H9 (cell line): ENCODE measurements around the gene HAPLN1. TPM values are rescaled to one million over a fixed set of nuclear protein-coding genes. Genes with fewer than 3 reads are reported as not detected.

Experiments
- DNase-seq: peaks from one replicate; pipeline ENCODE4 v3.0.0-alpha.2; 2017
- H2AFZ ChIP-seq: one replicate; pipeline ENCODE4 v1.6.1; 2013; ENCODE audit warnings: mild to moderate bottlenecking, low read length, control low read depth, moderate library complexity
- H2AK5ac ChIP-seq: 2 replicates; pipeline ENCODE4 v1.6.1; 2013; ENCODE audit warnings: low read length, control low read depth, mixed read lengths; ENCODE audit not compliant: insufficient read length
- H2BK120ac ChIP-seq: one replicate; pipeline ENCODE4 v1.6.1; 2013; ENCODE audit warnings: low read depth, mild to moderate bottlenecking, low read length, control low read depth, inconsistent platforms; ENCODE audit not compliant: poor library complexity, severe bottlenecking
- H2BK12ac ChIP-seq: 2 replicates; pipeline ENCODE4 v1.6.1; 2013; ENCODE audit warnings: low read length, control low read depth, mixed read lengths, low read depth; ENCODE audit not compliant: insufficient read length
- H2BK15ac ChIP-seq: 2 replicates; pipeline ENCODE4 v1.6.1; 2013; ENCODE audit warnings: low read depth, low read length, control low read depth
- H2BK20ac ChIP-seq: one replicate; pipeline ENCODE4 v1.6.1; 2013; ENCODE audit warnings: low read depth, mild to moderate bottlenecking, low read length, control low read depth, inconsistent platforms; ENCODE audit not compliant: poor library complexity, severe bottlenecking
- H2BK5ac ChIP-seq: 2 replicates; pipeline ENCODE4 v1.6.1; 2013; ENCODE audit warnings: low read length, control low read depth, mixed read lengths; ENCODE audit not compliant: insufficient read length
- H3K14ac ChIP-seq: 2 replicates; pipeline ENCODE4 v1.6.1; 2013; ENCODE audit warnings: low read length, control low read depth; ENCODE audit not compliant: insufficient read depth
- H3K18ac ChIP-seq: 2 replicates; pipeline ENCODE4 v1.6.1; 2013; ENCODE audit warnings: low read depth, mild to moderate bottlenecking, mixed read lengths, low read length, control low read depth; ENCODE audit not compliant: insufficient read length
- H3K23ac ChIP-seq: 2 replicates; pipeline ENCODE4 v1.6.1; 2013; ENCODE audit warnings: low read length, control low read depth, mixed read lengths, low read depth; ENCODE audit not compliant: insufficient read length
- H3K23me2 ChIP-seq: 2 replicates; pipeline ENCODE4 v1.6.1; 2013; ENCODE audit warnings: low read depth, mild to moderate bottlenecking, mixed read lengths, low read length, control low read depth; ENCODE audit not compliant: insufficient read length, poor library complexity, severe bottlenecking
- H3K27ac ChIP-seq: 2 replicates; pipeline ENCODE4 v1.5.1; 2013; ENCODE audit warnings: low read length, control low read depth, mixed read lengths, low read depth; ENCODE audit not compliant: insufficient read length
- H3K27me3 ChIP-seq: 2 replicates; pipeline ENCODE4 v1.6.1; 2013; ENCODE audit warnings: low read length, control low read depth, inconsistent platforms; ENCODE audit not compliant: insufficient read depth
- H3K4ac ChIP-seq: 2 replicates; pipeline ENCODE4 v1.6.1; 2013; ENCODE audit warnings: low read depth, mild to moderate bottlenecking, control low read depth, inconsistent platforms, low read length, moderate library complexity
- H3K4me1 ChIP-seq: 2 replicates; pipeline ENCODE4 v1.6.1; 2013; ENCODE audit warnings: low read length, control low read depth, inconsistent platforms; ENCODE audit not compliant: insufficient read depth
- H3K4me2 ChIP-seq: 2 replicates; pipeline ENCODE4 v1.6.1; 2013; ENCODE audit warnings: low read length, control low read depth, mixed read lengths; ENCODE audit not compliant: insufficient read length, insufficient read depth
- H3K56ac ChIP-seq: 2 replicates; pipeline ENCODE4 v1.6.1; 2013; ENCODE audit warnings: low read depth, mild to moderate bottlenecking, mixed read lengths, low read length, control low read depth; ENCODE audit not compliant: insufficient read length
- H3K79me1 ChIP-seq: 2 replicates; pipeline ENCODE4 v1.6.1; 2013; ENCODE audit warnings: low read depth, mild to moderate bottlenecking, moderate library complexity, low read length, control low read depth, inconsistent platforms; ENCODE audit not compliant: insufficient read depth, poor library complexity, severe bottlenecking
- H3K79me2 ChIP-seq: 2 replicates; pipeline ENCODE4 v1.6.1; 2013; ENCODE audit warnings: low read length, control low read depth, inconsistent platforms; ENCODE audit not compliant: insufficient read depth
- H3K9ac ChIP-seq: 2 replicates; pipeline ENCODE4 v1.6.1; 2013; ENCODE audit warnings: low read length, control low read depth, mixed read lengths; ENCODE audit not compliant: insufficient read length; ENCODE audit errors: extremely low read depth
- H3K9me3 ChIP-seq: one replicate; pipeline ENCODE4 v1.6.1; 2013; ENCODE audit warnings: low read depth, low read length, inconsistent platforms; ENCODE audit not compliant: control insufficient read depth
- H3T11ph ChIP-seq: one replicate; pipeline ENCODE4 v1.6.1; 2013; ENCODE audit warnings: mild to moderate bottlenecking, low read length, control low read depth, inconsistent platforms
- H4K20me1 ChIP-seq: one replicate; pipeline ENCODE4 v1.6.1; 2013; ENCODE audit not compliant: control insufficient read depth, insufficient read length, insufficient read depth
- H4K5ac ChIP-seq: 2 replicates; pipeline ENCODE4 v1.6.1; 2013; ENCODE audit warnings: low read depth, mild to moderate bottlenecking, mixed read lengths, low read length, control low read depth; ENCODE audit not compliant: insufficient read length
- H4K8ac ChIP-seq: replicated peaks from 2 replicates; pipeline ENCODE4 v1.6.1; 2013; ENCODE audit warnings: low read length, control low read depth, mixed read lengths, low read depth; ENCODE audit not compliant: insufficient read length
- H4K91ac ChIP-seq: 2 replicates; pipeline ENCODE4 v1.6.1; 2013; ENCODE audit warnings: low read depth, mild to moderate bottlenecking, moderate library complexity, mixed read lengths, low read length, control low read depth; ENCODE audit not compliant: insufficient read length
- H3K27ac Mint-ChIP-seq, 3 experiments: 2 replicates in 2 of 3; 3 replicates in 1 of 3; pipeline ENCODE4 v1.8.0; 2020 to 2021; ENCODE audit warnings: mixed read lengths in 3 of 3, mild to moderate bottlenecking in 1 of 3, moderate library complexity in 1 of 3
- H3K27me3 Mint-ChIP-seq: 2 replicates; pipeline ENCODE4 v1.8.0; 2021; ENCODE audit warnings: low read depth, mild to moderate bottlenecking, moderate library complexity, mixed read lengths
- H3K36me3 Mint-ChIP-seq, 3 experiments: 2 replicates in 2 of 3; 3 replicates in 1 of 3; pipeline ENCODE4 v1.8.0; 2020 to 2021; ENCODE audit warnings: low read depth in 3 of 3, mixed read lengths in 3 of 3; ENCODE audit not compliant: insufficient read depth in 1 of 3
- H3K4me1 Mint-ChIP-seq, 2 experiments: 2 replicates each; pipeline ENCODE4 v1.8.0; 2020; ENCODE audit warnings: mixed read lengths in 2 of 2
- H3K4me3 Mint-ChIP-seq, 2 experiments: 2 replicates in 1 of 2; 3 replicates in 1 of 2; pipeline ENCODE4 v1.8.0; 2020 to 2021; ENCODE audit warnings: mild to moderate bottlenecking in 2 of 2, mixed read lengths in 2 of 2, moderate library complexity in 1 of 2
- H3K9me3 Mint-ChIP-seq, 2 experiments: 2 replicates in 1 of 2; 3 replicates in 1 of 2; pipeline ENCODE4 v1.8.0; 2020; ENCODE audit warnings: mild to moderate bottlenecking in 2 of 2, mixed read lengths in 2 of 2, moderate library complexity in 1 of 2
- WGBS: extraction: QIAGEN DNeasy Blood & Tissue Kit; methylation state at CpG from one replicate; pipeline ENCODE4 v1.1.7; 2013; ENCODE audit warnings: missing lambda C conversion rate, low lambda C conversion rate, mixed read lengths; ENCODE audit not compliant: insufficient read length; ENCODE audit errors: extremely low coverage; 5-methylcytosine and 5-hydroxymethylcytosine counted together
- long read RNA-seq: library from polyadenylated mRNA; unstranded; transcript quantifications from one replicate; pipeline ENCODE4 v2.0.0, GENCODE V29; 2020
- total RNA-seq: library from RNA; stranded (reverse); gene quantifications from 2 replicates; pipeline ENCODE4 v1.2.1, GENCODE V29; 2021
- TF ChIP-seq, protein P1 (sequence below): fragments of 200-600 bp; sonication (generic); conservative IDR thresholded peaks from 3 replicates; pipeline ENCODE4 v1.8.0; 2021; ENCODE audit warnings: antibody characterized with exemption, mild to moderate bottlenecking

The HAPLN1 gene
- total RNA-seq: 0.22 and 0.72 TPM in 2 replicates
- long read RNA-seq, full-length matches to known transcripts: 3 of 3 reads
- long read RNA-seq, partial matches to known transcripts: 0 of 3 reads
- long read RNA-seq, other reads (novel, unspliced or antisense): 0 of 3 reads

DNA sequence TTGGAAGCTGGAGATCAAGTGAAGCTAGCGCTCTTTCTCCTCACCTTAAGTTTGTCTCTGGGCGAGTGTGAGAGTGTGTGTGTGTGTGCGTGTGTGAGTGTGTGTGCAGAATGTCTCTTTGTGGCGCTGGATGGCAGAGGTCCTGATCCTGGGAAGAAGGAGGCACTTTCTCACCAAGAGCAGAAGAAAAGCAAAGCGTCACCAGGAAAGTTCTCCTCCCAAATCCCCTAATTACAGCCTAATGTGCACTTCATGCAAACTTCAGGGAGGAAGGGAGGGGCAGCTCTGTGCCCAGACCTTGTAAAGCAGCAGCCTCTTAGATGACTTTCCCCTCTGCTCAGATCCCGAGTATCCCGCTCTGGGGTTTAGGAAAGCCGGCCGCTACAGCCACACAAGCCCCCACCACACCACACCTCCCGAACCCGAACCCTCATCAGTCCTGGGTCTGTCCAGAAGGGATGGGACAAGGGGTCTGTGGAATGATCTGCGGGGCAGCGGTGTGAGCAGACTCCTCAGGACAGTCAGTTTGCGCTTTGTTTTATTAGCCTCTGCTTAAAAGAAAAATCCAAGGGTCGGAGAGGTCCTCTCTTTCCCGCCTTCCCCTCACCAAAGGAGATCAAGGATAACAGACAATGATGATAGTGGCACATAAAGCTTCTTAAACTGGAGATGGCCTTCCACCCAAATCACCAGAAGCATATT lies at the start of gene HAPLN1:
TSS of gene HAPLN1 (minus strand) at position 20 of the 702 bp plus-strand sequence. CDS start 47,332 bp downstream, outside the sequence.
- Histone ChIP-seq H3K4me2 (peak within 1 kb of the TSS; percentile 76), H3K27ac (no peak within 1 kb of the TSS), H2AFZ (peak within 1 kb of the TSS; percentile 88), H3K79me2 (no peaks in the 10 kb centered on the region), H3K18ac (peak within 1 kb of the TSS; percentile 39), H2BK120ac (no peak within 1 kb of the TSS), H3K23me2 (peaks cover 7% of the 10 kb centered on the region), H3K4ac (no peak within 1 kb of the TSS), H3K4me1 (peaks cover 4% of the 10 kb centered on the region), H2AK5ac (no peak within 1 kb of the TSS), H3K9ac (peak within 1 kb of the TSS; percentile 54), H2BK20ac (no peak within 1 kb of the TSS), H3K56ac (no peak within 1 kb of the TSS), H2BK15ac (no peak within 1 kb of the TSS), H3K79me1 (no peaks in the 10 kb centered on the region), H4K8ac (no peak within 1 kb of the TSS), H4K20me1 (no peaks in the 10 kb centered on the region), H3K9me3 (no peaks in the 10 kb centered on the region), H3T11ph (no peak within 1 kb of the TSS), H3K27me3 (no peaks in the 10 kb centered on the region), H3K14ac (peak within 1 kb of the TSS; percentile 67; the same call in 1 of the 2 replicates), H4K91ac (no peak within 1 kb of the TSS), H3K23ac (no peak within 1 kb of the TSS), H4K5ac (no peak within 1 kb of the TSS), H2BK12ac (no peak within 1 kb of the TSS), H2BK5ac (no peak within 1 kb of the TSS)
- Mint-ChIP-seq H3K4me1 (peaks cover 33 to 41% of the 10 kb centered on the region in 2 experiments), H3K9me3 (no peaks in the 10 kb centered on the region; a peak in 1 of 5 replicates), H3K27me3 (peaks cover 3% of the 10 kb centered on the region), H3K36me3 (no peaks in the 10 kb centered on the region; a peak in 1 of 7 replicates), H3K4me3 (peak within 1 kb of the TSS; percentile 85 to 89), H3K27ac (peak within 1 kb of the TSS in 2 of 3 experiments; percentile 71 to 78; a peak in 3 of 7 replicates)
- DNase-seq: peak; percentile 57
- WGBS: no CpG with 5 or more reads among the region's 16 CpGs
- TF ChIP-seq, protein P1, sequence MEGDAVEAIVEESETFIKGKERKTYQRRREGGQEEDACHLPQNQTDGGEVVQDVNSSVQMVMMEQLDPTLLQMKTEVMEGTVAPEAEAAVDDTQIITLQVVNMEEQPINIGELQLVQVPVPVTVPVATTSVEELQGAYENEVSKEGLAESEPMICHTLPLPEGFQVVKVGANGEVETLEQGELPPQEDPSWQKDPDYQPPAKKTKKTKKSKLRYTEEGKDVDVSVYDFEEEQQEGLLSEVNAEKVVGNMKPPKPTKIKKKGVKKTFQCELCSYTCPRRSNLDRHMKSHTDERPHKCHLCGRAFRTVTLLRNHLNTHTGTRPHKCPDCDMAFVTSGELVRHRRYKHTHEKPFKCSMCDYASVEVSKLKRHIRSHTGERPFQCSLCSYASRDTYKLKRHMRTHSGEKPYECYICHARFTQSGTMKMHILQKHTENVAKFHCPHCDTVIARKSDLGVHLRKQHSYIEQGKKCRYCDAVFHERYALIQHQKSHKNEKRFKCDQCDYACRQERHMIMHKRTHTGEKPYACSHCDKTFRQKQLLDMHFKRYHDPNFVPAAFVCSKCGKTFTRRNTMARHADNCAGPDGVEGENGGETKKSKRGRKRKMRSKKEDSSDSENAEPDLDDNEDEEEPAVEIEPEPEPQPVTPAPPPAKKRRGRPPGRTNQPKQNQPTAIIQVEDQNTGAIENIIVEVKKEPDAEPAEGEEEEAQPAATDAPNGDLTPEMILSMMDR: no peak
